HT1080 (cell line): Measurements from ENCODE around the gene TUBE1. TPM values are rescaled to one million over a fixed set of nuclear protein-coding genes. Genes with fewer than 3 reads are reported as not detected.
"Not testable (repeated sequence)": the region's sequence is repeated elsewhere in the genome, so short reads cannot be mapped to it uniquely, and the experiment has no call there.

ENCODE experiments used
- DNase-seq: peaks from one replicate; pipeline ENCODE4 v3.0.0-alpha.2; 2015; ENCODE audit warnings: low read depth
- total RNA-seq: library from RNA; depleted of rRNA; stranded (reverse); fragments of >200 nt; shearing (Covaris generic); gene quantifications from 2 replicates; pipeline ENCODE4 v1.2.3, GENCODE V29; 2014

TUBE1 gene
- total RNA-seq, 1 experiment from 2014 or later, result 18.4 TPM

DNA sequence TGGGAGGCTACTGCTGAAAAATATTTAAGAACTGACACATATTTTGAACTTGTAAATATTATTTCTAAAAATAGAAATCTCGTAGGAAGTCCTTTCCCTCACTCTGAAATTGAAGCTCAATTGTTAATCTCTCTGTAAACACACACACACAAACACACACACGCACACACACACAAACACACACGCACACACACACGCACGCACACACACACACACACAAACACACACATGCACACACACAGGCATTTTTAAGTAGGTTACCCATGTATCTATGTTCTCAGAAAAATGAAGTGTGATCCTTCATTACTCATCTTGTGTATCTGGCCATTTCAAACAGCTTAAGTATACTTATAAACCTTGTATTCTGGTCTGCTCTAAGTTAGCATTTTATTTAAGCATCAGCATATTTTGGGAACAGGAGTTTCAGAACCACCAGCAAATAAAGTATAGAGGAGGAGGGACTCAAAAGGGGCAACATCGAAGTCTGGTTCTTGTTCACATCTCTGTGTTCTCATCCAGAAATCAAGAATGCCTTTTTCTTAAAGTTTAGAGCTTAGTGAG lies 21.8 kb downstream of the TUBE1 start:
- DNase-seq, result no peak

DNA sequence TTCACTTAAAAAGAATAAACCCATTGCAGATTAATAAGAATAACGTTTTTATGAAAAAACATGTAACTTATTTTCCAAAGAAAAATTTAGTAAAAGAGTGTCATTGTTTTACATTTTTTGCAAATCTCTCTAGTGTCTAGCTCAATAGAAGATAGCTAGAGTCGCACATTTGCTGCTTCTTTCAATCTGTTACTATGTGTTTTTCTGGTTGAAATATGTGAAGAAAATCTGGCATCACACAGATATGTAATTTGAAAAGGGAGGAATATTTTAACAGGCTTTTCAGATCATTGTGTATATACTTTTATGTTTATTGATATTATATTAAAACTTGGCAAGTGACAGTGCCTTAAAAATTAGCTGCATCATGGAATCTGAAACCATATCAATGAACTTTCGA lies 24.3 kb downstream of the TUBE1 start:
- DNase-seq, result no peak

- peak; percentile 55 for DNase-seq
Measured at GRCh38 chr6:112061605-112062004, 25.7 kb downstream of the TUBE1 start.

GRCh38 chr6:112058243-112059032 lies 28.8 kb downstream of the TUBE1 start:
- DNase-seq, result no peak

DNA sequence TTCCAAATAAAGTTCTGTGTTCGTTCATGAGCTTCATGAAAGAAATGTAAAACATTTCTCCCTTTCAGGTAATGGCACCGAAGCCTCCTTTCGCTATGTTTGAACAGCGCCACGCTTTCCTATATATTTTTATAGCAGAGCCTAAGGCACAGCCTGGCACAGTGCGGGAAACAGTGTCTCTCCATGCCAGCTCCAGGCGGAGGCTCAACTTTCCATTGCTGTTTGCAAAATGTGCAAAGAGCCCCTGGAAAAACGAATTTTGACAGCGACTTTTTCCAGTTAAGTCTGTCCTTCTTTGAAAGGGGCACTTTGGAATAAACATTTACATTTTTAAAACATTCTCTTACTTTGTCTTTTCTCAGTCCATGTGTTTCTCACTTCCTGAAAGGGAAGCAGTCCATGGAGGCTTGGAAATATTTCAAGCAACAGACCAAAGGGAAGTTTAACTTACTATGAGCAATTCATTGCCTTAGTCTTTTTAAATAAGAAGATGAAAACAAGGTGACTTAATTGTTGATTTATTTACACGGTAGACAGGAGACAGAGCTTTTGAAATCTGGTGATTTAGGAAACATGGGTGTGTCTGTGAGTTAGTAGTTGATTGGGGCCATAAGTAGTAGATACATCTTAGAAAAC lies 32.6 kb downstream of the TUBE1 start:
- no peak for DNase-seq

DNA sequence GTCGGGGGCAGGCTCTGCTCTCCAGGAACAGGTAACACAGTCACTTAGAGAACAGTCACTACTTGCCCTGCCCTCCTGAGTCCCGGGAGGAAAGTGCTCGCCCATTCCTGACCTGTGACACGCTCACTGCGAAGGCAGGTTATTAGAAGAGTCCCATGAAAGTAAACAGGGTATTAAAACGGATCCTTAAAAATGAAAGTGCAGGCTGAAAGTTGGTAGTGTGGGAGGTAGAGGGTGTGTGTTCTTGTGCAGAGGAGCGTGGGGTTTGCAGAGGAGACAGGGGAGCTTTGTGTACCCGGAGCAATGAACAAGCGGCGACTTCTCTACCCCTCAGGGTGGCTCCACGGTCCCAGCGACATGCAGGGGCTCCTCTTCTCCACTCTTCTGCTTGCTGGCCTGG lies 33.3 kb downstream of the TUBE1 start, which contains the start of gene CCN6:
TSS of gene CCN6 (plus strand) at position 104 of the 400 bp plus-strand sequence. CDS start at position 358, 254 bp downstream.
- DNase-seq, result no peak

- DNase-seq, result not testable (repeated sequence)
Measured at GRCh38 chr6:112051251-112051740, 36.0 kb downstream of the TUBE1 start.

DNA sequence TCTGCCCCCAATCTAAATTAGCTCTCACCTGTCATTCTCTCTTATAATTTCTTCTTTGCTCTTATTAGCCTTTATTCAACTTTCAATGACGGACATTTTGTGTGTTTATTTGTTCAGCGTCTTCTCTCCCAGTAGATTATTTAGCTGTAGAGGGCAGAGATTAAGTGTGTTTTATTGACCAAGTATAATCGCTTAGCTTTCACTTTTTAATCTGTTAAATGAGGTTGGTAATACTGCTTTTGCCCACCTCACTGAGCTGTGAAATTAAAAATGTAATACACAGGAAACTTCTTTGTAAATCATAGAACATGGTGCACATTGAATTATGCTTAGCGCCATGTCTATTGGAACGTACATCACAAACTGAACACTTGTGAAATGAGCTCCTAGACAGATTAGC lies 36.9 kb downstream of the TUBE1 start:
- DNase-seq, result no peak

GRCh38 chr6:112049996-112050395 lies 37.3 kb downstream of the TUBE1 start:
- DNase-seq, result no peak

DNA sequence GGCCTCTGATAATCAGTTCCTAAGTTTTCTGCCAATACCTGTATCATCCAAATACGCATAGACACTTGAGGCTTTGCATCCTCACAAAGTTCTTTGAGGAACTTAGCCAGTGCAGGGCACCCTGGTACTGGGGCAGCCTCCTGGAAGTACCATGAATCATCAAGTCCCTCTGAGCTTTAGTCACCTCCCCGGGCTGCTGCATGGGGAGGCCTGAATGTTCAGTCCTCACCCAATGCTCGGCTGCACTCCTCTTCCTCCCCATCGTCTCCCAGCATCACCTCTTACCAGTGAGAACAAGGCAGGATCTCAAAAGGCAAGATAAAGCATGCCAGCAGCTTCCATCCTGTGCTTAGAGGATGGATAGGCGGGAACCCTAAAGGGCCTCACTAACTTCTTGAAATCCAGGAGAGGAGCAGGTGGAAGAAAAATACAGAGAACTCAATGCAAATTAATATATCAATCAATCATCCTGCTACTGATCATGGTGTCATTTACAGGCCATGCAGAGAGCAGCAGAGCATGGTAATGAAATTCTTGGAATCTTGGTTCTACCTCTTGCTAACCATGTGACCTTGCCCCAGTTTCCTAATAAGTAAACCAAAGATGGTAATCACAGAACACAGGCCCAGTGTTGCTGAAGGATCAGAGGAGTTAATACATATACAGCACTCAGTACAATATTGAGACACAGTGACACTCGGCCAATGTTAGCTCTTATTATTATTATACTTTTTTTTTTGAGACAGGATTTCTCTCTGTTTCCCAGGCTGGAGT lies 38.1 kb downstream of the TUBE1 start:
- DNase-seq, result peak; percentile 51

DNA sequence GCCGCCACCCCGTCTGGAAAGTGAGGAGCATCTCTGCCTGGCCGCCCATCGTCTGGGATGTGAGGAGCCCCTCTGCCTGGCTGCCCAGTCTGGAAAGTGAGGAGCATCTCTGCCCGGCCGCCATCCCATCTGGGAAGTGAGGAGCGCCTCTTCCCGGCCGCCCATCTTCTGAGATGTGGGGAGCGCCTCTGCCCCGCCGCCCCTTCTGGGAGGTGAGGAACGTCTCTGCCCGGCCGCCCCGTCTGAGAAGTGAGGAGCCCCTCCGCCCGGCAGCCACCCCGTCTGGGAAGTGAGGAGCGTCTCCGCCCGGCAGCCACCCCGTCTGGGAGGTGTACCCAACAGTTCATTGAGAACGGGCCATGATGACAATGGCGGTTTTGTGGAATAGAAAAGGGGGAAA lies 39.8 kb downstream of the TUBE1 start:
- DNase-seq, result not testable (repeated sequence)

GRCh38 chr6:112044856-112045255 lies 42.4 kb downstream of the TUBE1 start:
- DNase-seq, result no peak

DNA sequence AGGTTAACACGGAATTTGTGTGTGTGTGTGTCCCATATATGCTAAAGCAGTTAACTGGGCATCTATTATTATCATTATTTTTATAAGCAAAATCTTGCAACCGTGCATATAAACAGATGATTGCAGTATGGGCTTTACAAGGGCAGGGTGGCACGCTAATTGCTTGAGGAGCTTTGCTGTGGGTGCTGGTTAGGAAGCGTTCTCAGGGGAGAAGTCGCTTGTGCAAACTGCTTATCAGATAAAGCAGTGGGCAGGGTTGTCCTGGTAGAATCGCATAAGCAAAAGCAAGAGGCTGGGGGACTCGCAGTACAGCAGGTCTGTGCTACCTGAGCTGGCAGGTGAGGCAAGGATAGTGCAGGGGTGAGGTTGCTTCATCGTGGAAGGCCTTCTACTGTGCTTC lies 43.1 kb downstream of the TUBE1 start:
- no peak for DNase-seq

- DNase-seq, result peak; percentile 87
Measured at GRCh38 chr6:112043032-112044007, 44.0 kb downstream of the TUBE1 start.

GRCh38 chr6:112041535-112041934 lies 45.7 kb downstream of the TUBE1 start:
- DNase-seq, result peak; percentile 42

GRCh38 chr6:112040956-112041355 lies 46.3 kb downstream of the TUBE1 start:
- DNase-seq, result peak; percentile 86

DNA sequence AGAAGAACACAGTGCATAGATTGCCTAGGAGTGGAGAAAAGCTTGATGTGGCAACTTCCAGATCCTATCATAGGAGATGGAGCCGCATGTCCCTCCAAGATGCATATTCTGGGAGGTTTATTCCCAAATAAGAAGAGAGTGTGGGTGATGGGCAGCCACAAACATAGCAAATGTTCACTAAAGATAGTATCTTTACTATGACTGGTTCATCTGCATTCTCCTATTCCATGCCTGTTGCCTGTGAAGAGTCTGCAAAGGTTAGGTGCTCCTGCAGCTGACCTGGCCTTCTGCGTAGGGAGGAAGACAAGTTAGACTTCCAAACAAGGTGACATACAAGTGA lies 47.9 kb downstream of the TUBE1 start:
- DNase-seq, result no peak

GRCh38 chr6:112038756-112039430 lies 48.4 kb downstream of the TUBE1 start:
- no peak for DNase-seq

DNA sequence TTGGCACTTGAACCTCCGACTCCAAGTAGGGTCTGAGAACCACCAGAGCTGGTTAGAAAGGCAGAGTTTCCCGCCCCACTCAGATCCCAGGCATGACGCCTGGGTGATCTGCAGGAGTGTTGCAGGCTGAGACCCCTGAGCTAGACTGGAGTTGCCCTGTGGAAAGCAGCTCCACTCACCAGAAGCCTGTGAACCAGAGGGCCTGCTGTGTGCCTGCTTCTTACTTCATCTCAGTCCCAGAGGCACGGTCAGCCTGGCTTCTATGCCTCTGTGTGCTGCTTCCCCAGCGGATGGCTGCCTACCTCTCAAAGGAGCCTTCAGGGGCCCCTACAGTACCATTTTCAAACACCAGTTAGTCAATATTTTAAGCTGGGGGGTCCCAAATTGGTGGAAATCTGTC lies 49.0 kb downstream of the TUBE1 start:
- no peak for DNase-seq

GRCh38 chr6:112037783-112038216 lies 49.5 kb downstream of the TUBE1 start:
- DNase-seq, result peak; percentile 97
